Karpas-422 (cell line): ENCODE measurements around the gene DNAH9. TPM values are rescaled to one million over a fixed set of nuclear protein-coding genes. Genes with fewer than 3 reads are reported as not detected.

Experiments used
- DNase-seq: peaks from one replicate; pipeline ENCODE4 v3.0.0-alpha.2; 2015
- H2AFZ ChIP-seq: fragments of 200-600 bp; sonication (generic); 2 replicates; pipeline ENCODE4 v1.6.1; 2014; ENCODE audit warnings: antibody characterized with exemption, low read length, mixed read lengths
- H3K27ac ChIP-seq: fragments of 200-600 bp; sonication (generic); 2 replicates; pipeline ENCODE4 v1.5.1; 2014; ENCODE audit warnings: mild to moderate bottlenecking, low read length, moderate library complexity
- H3K27me3 ChIP-seq: fragments of 200-600 bp; sonication (generic); 2 replicates; pipeline ENCODE4 v1.6.1; 2014; ENCODE audit warnings: low read length, mixed read lengths
- H3K36me3 ChIP-seq: fragments of 200-600 bp; sonication (generic); 2 replicates; pipeline ENCODE4 v1.6.1; 2014; ENCODE audit warnings: low read length, mixed read lengths; ENCODE audit not compliant: insufficient read depth
- H3K4me1 ChIP-seq: fragments of 200-600 bp; sonication (generic); 2 replicates; pipeline ENCODE4 v1.6.1; 2014; ENCODE audit warnings: mild to moderate bottlenecking, low read length, mixed read lengths
- H3K4me2 ChIP-seq: fragments of 200-600 bp; sonication (generic); 2 replicates; pipeline ENCODE4 v1.6.1; 2014; ENCODE audit warnings: low read length, low read depth, mild to moderate bottlenecking; ENCODE audit not compliant: poor library complexity, severe bottlenecking
- H3K4me3 ChIP-seq: fragments of 200-600 bp; sonication (generic); 2 replicates; pipeline ENCODE4 v1.5.1; 2014; ENCODE audit warnings: mild to moderate bottlenecking, antibody characterized with exemption, low read length, mixed read lengths
- H3K79me2 ChIP-seq: fragments of 200-600 bp; sonication (generic); 2 replicates; pipeline ENCODE4 v1.6.1; 2014; ENCODE audit warnings: mild to moderate bottlenecking, low read length, mixed read lengths
- H3K9ac ChIP-seq: fragments of 200-600 bp; sonication (generic); 2 replicates; pipeline ENCODE4 v1.6.0; 2014; ENCODE audit warnings: low read length
- H3K9me2 ChIP-seq: fragments of 200-600 bp; sonication (generic), shearing (Covaris generic); replicated peaks from 2 replicates; pipeline ENCODE4 v1.6.0; 2014; ENCODE audit warnings: mild to moderate bottlenecking, low read length, moderate library complexity; ENCODE audit not compliant: insufficient read depth
- H3K9me3 ChIP-seq: fragments of 300-700, 200-600 bp; sonication (generic); 2 replicates; pipeline ENCODE4 v1.6.1; 2014; ENCODE audit warnings: low read length, mixed read lengths
- H4K20me1 ChIP-seq: fragments of 200-600 bp; sonication (generic); 2 replicates; pipeline ENCODE4 v1.6.1; 2014; ENCODE audit warnings: mild to moderate bottlenecking, antibody characterized with exemption, low read length, low read depth; ENCODE audit not compliant: insufficient read depth
- total RNA-seq: library from RNA; depleted of rRNA; stranded (reverse); fragments of >200 nt; shearing (Covaris generic); gene quantifications from 2 replicates; pipeline ENCODE4 v1.2.3, GENCODE V29; 2014; ENCODE audit warnings: low replicate concordance

The DNAH9 gene
- total RNA-seq, 1 experiment from 2014 or later = not detected

DNA sequence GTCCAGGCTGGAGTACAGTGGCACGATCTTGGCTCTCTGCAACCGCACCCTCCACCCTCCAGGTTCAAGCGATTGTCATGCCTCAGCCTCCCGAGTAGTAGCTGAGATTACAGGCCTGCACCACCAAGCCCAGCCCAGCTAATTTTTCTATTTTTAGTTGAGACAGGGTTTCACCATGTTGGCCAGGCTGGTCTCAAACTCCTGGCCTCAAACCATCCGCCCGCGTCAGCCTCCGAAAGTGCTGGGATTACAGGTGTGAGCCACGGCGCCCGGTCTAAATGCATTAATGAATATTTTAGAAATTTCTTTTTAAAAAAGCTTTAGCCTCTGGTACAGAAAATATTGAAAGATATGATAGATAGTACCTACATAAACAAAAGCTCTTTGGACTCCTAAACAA is 95.0 kb downstream of the DNAH9 start:
- no peaks in the 10 kb centered on the region for H3K79me2 ChIP-seq
- no peaks in the 10 kb centered on the region for H3K9me2 ChIP-seq
- H3K9ac ChIP-seq = no peak overlapping the region
- no peaks in the 10 kb centered on the region for H3K9me3 ChIP-seq
- DNase-seq = no peak
- no peaks in the 10 kb centered on the region for H3K36me3 ChIP-seq
- H3K4me3 ChIP-seq = no peak overlapping the region
- H2AFZ ChIP-seq = no peak overlapping the region
- H3K27ac ChIP-seq = no peak overlapping the region
- H3K4me1 ChIP-seq = no peaks in the 10 kb centered on the region
- no peaks in the 10 kb centered on the region for H4K20me1 ChIP-seq
- no peak overlapping the region for H3K4me2 ChIP-seq
- no peaks in the 10 kb centered on the region for H3K27me3 ChIP-seq

DNA sequence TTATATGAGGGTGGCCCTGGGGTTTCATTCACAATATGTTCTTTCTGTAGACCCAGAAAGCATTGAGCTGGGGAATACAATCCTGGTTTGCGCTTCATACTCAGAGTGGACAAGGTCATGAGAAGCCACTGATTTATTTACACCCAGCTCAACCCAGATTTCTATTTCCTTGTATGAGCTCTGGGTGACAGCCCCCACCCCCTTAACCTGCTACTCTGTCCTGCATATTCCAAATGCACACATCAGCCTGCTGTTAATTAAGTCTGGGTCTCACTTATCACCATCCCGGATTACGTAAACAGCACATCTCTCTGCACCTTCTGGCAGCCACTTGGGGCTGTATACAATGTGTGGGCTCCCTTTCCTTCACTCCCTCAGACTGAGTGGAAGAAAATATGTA is 102.4 kb downstream of the DNAH9 start:
- Histone ChIP-seq H3K4me1 (no peaks in the 10 kb centered on the region), H3K9me3 (no peaks in the 10 kb centered on the region), H3K27ac (no peak overlapping the region), H3K4me2 (no peak overlapping the region), H3K36me3 (no peaks in the 10 kb centered on the region), H3K79me2 (no peaks in the 10 kb centered on the region), H3K4me3 (no peak overlapping the region), H2AFZ (no peak overlapping the region), H3K9ac (no peak overlapping the region), H3K27me3 (no peaks in the 10 kb centered on the region), H3K9me2 (no peaks in the 10 kb centered on the region), H4K20me1 (no peaks in the 10 kb centered on the region)
- no peak for DNase-seq

DNA sequence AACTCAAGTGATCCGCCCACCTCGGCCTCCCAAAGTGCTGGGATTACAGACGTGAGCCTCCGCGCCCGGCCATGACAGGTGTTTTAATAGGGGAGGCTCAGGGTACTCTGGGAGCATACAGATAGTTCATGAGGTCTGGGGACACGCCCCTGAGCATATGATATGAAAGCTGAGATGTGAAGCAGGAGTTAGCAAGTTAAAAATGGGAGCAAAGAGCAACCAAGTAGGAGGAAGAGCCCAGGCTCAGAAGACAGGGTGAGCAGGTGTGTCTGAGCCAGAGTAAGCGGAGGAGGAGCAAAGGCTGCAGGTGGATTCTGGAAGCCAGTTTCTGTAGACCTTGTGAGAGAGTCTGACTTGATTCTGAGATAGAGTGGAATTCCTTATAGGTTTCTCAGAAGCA is 103.6 kb downstream of the DNAH9 start:
- no peaks in the 10 kb centered on the region for H4K20me1 ChIP-seq
- no peak overlapping the region for H2AFZ ChIP-seq
- H3K4me3 ChIP-seq = no peak overlapping the region
- DNase-seq = no peak
- no peaks in the 10 kb centered on the region for H3K4me1 ChIP-seq
- no peaks in the 10 kb centered on the region for H3K9me3 ChIP-seq
- no peaks in the 10 kb centered on the region for H3K36me3 ChIP-seq
- no peak overlapping the region for H3K4me2 ChIP-seq
- no peak overlapping the region for H3K27ac ChIP-seq
- H3K79me2 ChIP-seq = no peaks in the 10 kb centered on the region
- H3K9me2 ChIP-seq = no peaks in the 10 kb centered on the region
- no peaks in the 10 kb centered on the region for H3K27me3 ChIP-seq
- H3K9ac ChIP-seq = no peak overlapping the region

GRCh38 chr17:11704041-11704440 is 105.8 kb downstream of the DNAH9 start:
- H3K9me2 ChIP-seq = no peaks in the 10 kb centered on the region
- H4K20me1 ChIP-seq = no peaks in the 10 kb centered on the region
- no peaks in the 10 kb centered on the region for H3K79me2 ChIP-seq
- H3K27ac ChIP-seq = no peak overlapping the region
- H2AFZ ChIP-seq = no peak overlapping the region
- H3K36me3 ChIP-seq = no peaks in the 10 kb centered on the region
- no peak for DNase-seq
- no peak overlapping the region for H3K4me3 ChIP-seq
- no peaks in the 10 kb centered on the region for H3K4me1 ChIP-seq
- H3K4me2 ChIP-seq = no peak overlapping the region
- H3K9me3 ChIP-seq = no peaks in the 10 kb centered on the region
- no peaks in the 10 kb centered on the region for H3K27me3 ChIP-seq
- no peak overlapping the region for H3K9ac ChIP-seq

DNA sequence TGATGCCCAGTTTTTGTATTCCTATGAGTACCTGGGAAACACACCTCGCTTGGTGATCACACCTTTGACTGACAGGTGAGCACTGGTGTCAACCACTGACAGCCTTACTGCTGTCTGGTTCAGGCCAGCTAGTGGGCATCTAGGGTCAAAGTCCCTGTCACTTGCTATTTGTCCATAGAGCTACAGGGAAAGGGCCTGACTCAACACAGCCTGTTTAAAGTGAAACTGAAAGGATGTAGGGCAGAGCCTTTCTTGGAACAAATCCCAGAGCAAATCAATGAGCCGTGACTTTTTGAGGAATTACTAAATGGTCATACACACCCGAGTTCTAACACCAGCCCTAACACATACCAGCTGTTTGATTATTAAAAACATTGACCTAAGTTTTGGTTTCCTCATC is 106.8 kb downstream of the DNAH9 start:
- no peaks in the 10 kb centered on the region for H3K36me3 ChIP-seq
- no peak overlapping the region for H3K4me2 ChIP-seq
- H3K9ac ChIP-seq = no peak overlapping the region
- H3K9me3 ChIP-seq = no peaks in the 10 kb centered on the region
- H3K9me2 ChIP-seq = no peaks in the 10 kb centered on the region
- H2AFZ ChIP-seq = no peak overlapping the region
- no peaks in the 10 kb centered on the region for H3K4me1 ChIP-seq
- no peak overlapping the region for H3K4me3 ChIP-seq
- no peaks in the 10 kb centered on the region for H3K79me2 ChIP-seq
- H3K27me3 ChIP-seq = no peaks in the 10 kb centered on the region
- no peak overlapping the region for H3K27ac ChIP-seq
- H4K20me1 ChIP-seq = no peaks in the 10 kb centered on the region
- no peak for DNase-seq

GRCh38 chr17:11707586-11707985 is 109.3 kb downstream of the DNAH9 start:
- Histone ChIP-seq H3K9me3 (no peaks in the 10 kb centered on the region), H3K9me2 (no peaks in the 10 kb centered on the region), H3K27me3 (no peaks in the 10 kb centered on the region; the same call in 1 of the 2 replicates), H3K27ac (no peak overlapping the region), H2AFZ (no peak overlapping the region), H4K20me1 (no peaks in the 10 kb centered on the region), H3K79me2 (no peaks in the 10 kb centered on the region), H3K4me1 (no peaks in the 10 kb centered on the region), H3K4me3 (no peak overlapping the region), H3K4me2 (no peak overlapping the region), H3K9ac (no peak overlapping the region), H3K36me3 (no peaks in the 10 kb centered on the region)
- no peak for DNase-seq

DNA sequence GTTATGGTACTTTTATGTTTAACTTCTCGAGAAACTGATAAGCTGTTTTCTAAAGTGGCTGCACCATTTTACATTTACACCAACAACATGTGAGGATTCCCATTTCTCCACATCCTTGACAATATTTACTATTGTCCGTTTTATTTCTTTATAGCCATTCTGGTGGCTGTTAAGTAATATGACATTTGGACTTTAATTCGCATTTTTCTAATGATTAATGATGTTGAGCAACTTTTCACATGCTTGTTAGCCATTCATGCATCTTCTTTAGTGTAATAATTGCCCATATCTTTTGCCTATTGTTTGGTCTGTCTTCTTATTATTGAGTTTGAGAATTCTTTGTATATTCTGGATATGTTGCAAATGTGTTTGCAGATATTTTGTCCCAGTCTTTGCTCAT is 114.2 kb downstream of the DNAH9 start:
- no peaks in the 10 kb centered on the region for H3K4me1 ChIP-seq
- H3K27me3 ChIP-seq = peaks cover 3% of the 10 kb centered on the region; the same call in 1 of the 2 replicates
- no peak for DNase-seq
- no peaks in the 10 kb centered on the region for H4K20me1 ChIP-seq
- H3K36me3 ChIP-seq = no peaks in the 10 kb centered on the region
- H3K9me3 ChIP-seq = no peaks in the 10 kb centered on the region
- no peak overlapping the region for H3K4me3 ChIP-seq
- no peak overlapping the region for H3K9ac ChIP-seq
- no peak overlapping the region for H3K27ac ChIP-seq
- H3K4me2 ChIP-seq = no peak overlapping the region
- H3K79me2 ChIP-seq = no peaks in the 10 kb centered on the region
- no peaks in the 10 kb centered on the region for H3K9me2 ChIP-seq
- H2AFZ ChIP-seq = no peak overlapping the region

- Histone ChIP-seq H3K36me3 (no peaks in the 10 kb centered on the region), H3K9ac (no peak overlapping the region), H3K9me2 (no peaks in the 10 kb centered on the region), H3K79me2 (no peaks in the 10 kb centered on the region), H3K4me2 (no peak overlapping the region), H4K20me1 (no peaks in the 10 kb centered on the region), H3K4me1 (no peaks in the 10 kb centered on the region), H2AFZ (no peak overlapping the region), H3K27me3 (0 out of 2 replicates have a peak, but pooled peaks cover 3% of the 10 kb centered on the region), H3K4me3 (no peak overlapping the region), H3K27ac (no peak overlapping the region), H3K9me3 (no peaks in the 10 kb centered on the region)
- DNase-seq = no peak
Measured at GRCh38 chr17:11719203-11719602, 120.9 kb downstream of the DNAH9 start.

- Histone ChIP-seq H2AFZ (no peak overlapping the region), H3K36me3 (no peaks in the 10 kb centered on the region), H3K79me2 (no peaks in the 10 kb centered on the region), H3K9me2 (no peaks in the 10 kb centered on the region), H4K20me1 (no peaks in the 10 kb centered on the region), H3K9me3 (no peaks in the 10 kb centered on the region), H3K4me1 (no peaks in the 10 kb centered on the region), H3K27ac (no peak overlapping the region), H3K4me2 (no peak overlapping the region), H3K27me3 (0 out of 2 replicates have a peak, but pooled peaks cover 3% of the 10 kb centered on the region), H3K4me3 (no peak overlapping the region), H3K9ac (no peak overlapping the region)
- DNase-seq = no peak
Measured at GRCh38 chr17:11719856-11720255, 121.6 kb downstream of the DNAH9 start.
